ENCODE measurements around the gene COPZ1. TPM values are rescaled to one million over a fixed set of nuclear protein-coding genes. Genes with fewer than 3 reads are reported as not detected.

The COPZ1 gene
- total and polyA plus RNA-seq, 9 of the 15 experiments (the other 6 are each of a cell fraction or from before 2014, with no cell fraction given) = 137 to 487 (median 233) TPM

GRCh38 chr12:54370171-54370730 is 45.3 kb downstream of the COPZ1 start (continued):
- TF ChIP-seq LCOR (CRISPR knock-in tag; IDR thresholded peaks at IDR 0.05) (peak; percentile 57; the same call in 1 of the 2 replicates), ESRRA (IDR thresholded peaks at IDR 0.05; ENCODE audit: borderline replicate concordance, low read depth) (no peak), TEAD4 (IDR thresholded peaks at IDR 0.05; ENCODE audit: low read length) (peak; percentile 16; the same call in 1 of the 2 replicates), TEAD4 (CRISPR knock-in tag; IDR thresholded peaks at IDR 0.05; ENCODE audit: borderline replicate concordance) (no peak), RBM15 (IDR thresholded peaks at IDR 0.05; ENCODE audit: insufficient read depth, low read length) (no peak), HCFC1 (IDR thresholded peaks at IDR 0.05; ENCODE audit: low read depth, low read length) (no peak), CREM (IDR thresholded peaks at IDR 0.05; ENCODE audit: low read depth) (peak; percentile 62; the same call in 1 of the 2 replicates), SNRNP70 (optimal IDR thresholded peaks at IDR 0.05; ENCODE audit: low read depth, low read length) (no peak), SMAD4 (CRISPR knock-in tag; conservative IDR thresholded peaks at IDR 0.05) (peak; percentile 78; the same call in 1 of the 2 replicates), HNRNPL (IDR thresholded peaks at IDR 0.05; ENCODE audit: low read depth, low read length) (peak; percentile 89; the same call in 1 of the 2 replicates), ZFP1 (CRISPR knock-in tag; IDR thresholded peaks at IDR 0.05) (no peak), HEY1 (CRISPR knock-in tag; IDR thresholded peaks at IDR 0.05; ENCODE audit: borderline replicate concordance) (no peak), NR2C2 (CRISPR knock-in tag; IDR thresholded peaks at IDR 0.05) (no peak), NR2C2 (tag; IDR thresholded peaks at IDR 0.05) (no peak), TCF7L2 (IDR thresholded peaks at IDR 0.05; ENCODE audit: low read depth, low read length) (no peak), NONO (IDR thresholded peaks at IDR 0.05; ENCODE audit: low read depth in 2 of 2, low read length in 1 of 2) (0 out of 4 replicates have a peak, but pooled peaks of 1 of the 2 experiments have one; percentile 52), ZNF41 (CRISPR knock-in tag; conservative IDR thresholded peaks at IDR 0.05) (no peak), CTBP1 (IDR thresholded peaks at IDR 0.05; ENCODE audit: borderline replicate concordance) (peak; percentile 40; the same call in 1 of the 2 replicates), ZNF316 (IDR thresholded peaks at IDR 0.05) (no peak), HMGN3 (IDR thresholded peaks at IDR 0.05; ENCODE audit: borderline replicate concordance, extremely low read depth, insufficient read length, low read depth, low read length) (peak; percentile 51), PYGO2 (tag; IDR thresholded peaks at IDR 0.05) (no peak), HDAC2 (IDR thresholded peaks at IDR 0.05) (peak; percentile 76; the same call in 1 of the 2 replicates), PPARD (CRISPR knock-in tag; IDR thresholded peaks at IDR 0.05) (no peak), ZNF133 (CRISPR knock-in tag; IDR thresholded peaks at IDR 0.05) (no peak), CCNT2 (IDR thresholded peaks at IDR 0.05; ENCODE audit: borderline replicate concordance, extremely low read depth, insufficient read length, low read depth, low read length) (peak; percentile 61), ZFPM2 (CRISPR knock-in tag; IDR thresholded peaks at IDR 0.05) (no peak), NCOA1 (IDR thresholded peaks at IDR 0.05; ENCODE audit: low read depth) (no peak), DDX20 (tag; IDR thresholded peaks at IDR 0.05; ENCODE audit: low read depth) (no peak), NR2F6 (CRISPR knock-in tag; IDR thresholded peaks at IDR 0.05) (no peak), BRD9 (IDR thresholded peaks at IDR 0.05; ENCODE audit: low read depth, partially characterized antibody) (no peak)
- TF ChIP-seq, protein P1, sequence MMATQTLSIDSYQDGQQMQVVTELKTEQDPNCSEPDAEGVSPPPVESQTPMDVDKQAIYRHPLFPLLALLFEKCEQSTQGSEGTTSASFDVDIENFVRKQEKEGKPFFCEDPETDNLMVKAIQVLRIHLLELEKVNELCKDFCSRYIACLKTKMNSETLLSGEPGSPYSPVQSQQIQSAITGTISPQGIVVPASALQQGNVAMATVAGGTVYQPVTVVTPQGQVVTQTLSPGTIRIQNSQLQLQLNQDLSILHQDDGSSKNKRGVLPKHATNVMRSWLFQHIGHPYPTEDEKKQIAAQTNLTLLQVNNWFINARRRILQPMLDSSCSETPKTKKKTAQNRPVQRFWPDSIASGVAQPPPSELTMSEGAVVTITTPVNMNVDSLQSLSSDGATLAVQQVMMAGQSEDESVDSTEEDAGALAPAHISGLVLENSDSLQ (IDR thresholded peaks at IDR 0.05) = no peak
